ENCODE data around the gene COL5A1. TPM values are rescaled to one million over a fixed set of nuclear protein-coding genes. Genes with fewer than 3 reads are reported as not detected.

The COL5A1 gene
- total RNA-seq, 1 donor from 2014 or later: not detected

GRCh38 chr9:134716067-134716466 lies 74.5 kb downstream of the COL5A1 start:
- intact Hi-C loops (cut with micrococcal nuclease): no loop called here
- Mint-ChIP-seq H3K9me3 (peaks cover 15% of the 10 kb centered on the region), H3K4me1 (no peaks in the 10 kb centered on the region), H3K4me3 (no peak overlapping the region), H3K27me3 (no peaks in the 10 kb centered on the region), H3K36me3 (ENCODE audit: low read depth) (no peaks in the 10 kb centered on the region), H3K27ac (no peak overlapping the region)
- no peak for DNase-seq

GRCh38 chr9:134717056-134717455 lies 75.5 kb downstream of the COL5A1 start:
- intact Hi-C loops (cut with micrococcal nuclease): no loop called here
- H3K36me3 Mint-ChIP-seq (ENCODE audit: low read depth): no peaks in the 10 kb centered on the region
- DNase-seq: no peak
- no peak overlapping the region for H3K27ac Mint-ChIP-seq
- peaks cover 15% of the 10 kb centered on the region for H3K9me3 Mint-ChIP-seq
- no peaks in the 10 kb centered on the region for H3K27me3 Mint-ChIP-seq
- H3K4me1 Mint-ChIP-seq: no peaks in the 10 kb centered on the region
- no peak overlapping the region for H3K4me3 Mint-ChIP-seq

- peaks cover 3% of the 10 kb centered on the region for H3K27me3 Mint-ChIP-seq
- H3K27ac Mint-ChIP-seq: no peak overlapping the region
- H3K4me1 Mint-ChIP-seq: no peaks in the 10 kb centered on the region
- DNase-seq: no peak
- H3K36me3 Mint-ChIP-seq (ENCODE audit: low read depth): no peaks in the 10 kb centered on the region
- no peak overlapping the region for H3K4me3 Mint-ChIP-seq
- intact Hi-C loops (cut with micrococcal nuclease): no loop called here
- H3K9me3 Mint-ChIP-seq: peaks cover 13% of the 10 kb centered on the region
Measured at GRCh38 chr9:134717924-134718645, 76.5 kb downstream of the COL5A1 start.

GRCh38 chr9:134719331-134719730 lies 77.7 kb downstream of the COL5A1 start:
- Mint-ChIP-seq H3K9me3 (peaks cover 6% of the 10 kb centered on the region), H3K4me3 (no peak overlapping the region), H3K36me3 (ENCODE audit: low read depth) (no peaks in the 10 kb centered on the region), H3K4me1 (no peaks in the 10 kb centered on the region), H3K27me3 (peaks cover 3% of the 10 kb centered on the region), H3K27ac (no peak overlapping the region)
- intact Hi-C loops (cut with micrococcal nuclease): no loop called here
- no peak for DNase-seq

- no peaks in the 10 kb centered on the region for H3K36me3 Mint-ChIP-seq (ENCODE audit: low read depth)
- intact Hi-C loops (cut with micrococcal nuclease): no loop called here
Measured at GRCh38 chr9:134720136-134720753, 78.6 kb downstream of the COL5A1 start.

GRCh38 chr9:134720796-134721195 lies 79.2 kb downstream of the COL5A1 start:
- DNase-seq: no peak
- H3K27ac Mint-ChIP-seq: no peak overlapping the region
- peaks cover 6% of the 10 kb centered on the region for H3K4me1 Mint-ChIP-seq
- H3K4me3 Mint-ChIP-seq: no peak overlapping the region
- H3K27me3 Mint-ChIP-seq: peaks cover 3% of the 10 kb centered on the region
- no peaks in the 10 kb centered on the region for H3K9me3 Mint-ChIP-seq
- H3K36me3 Mint-ChIP-seq (ENCODE audit: low read depth): no peaks in the 10 kb centered on the region
- intact Hi-C loops (cut with micrococcal nuclease): no loop called here

More at GRCh38 chr9:134720136-134720753, 78.6 kb downstream of the COL5A1 start:
- Mint-ChIP-seq H3K4me1 (peaks cover under 1% of the 10 kb centered on the region), H3K27ac (no peak overlapping the region), H3K9me3 (no peaks in the 10 kb centered on the region), H3K4me3 (no peak overlapping the region), H3K27me3 (peaks cover 3% of the 10 kb centered on the region)
- DNase-seq: no peak

DNA sequence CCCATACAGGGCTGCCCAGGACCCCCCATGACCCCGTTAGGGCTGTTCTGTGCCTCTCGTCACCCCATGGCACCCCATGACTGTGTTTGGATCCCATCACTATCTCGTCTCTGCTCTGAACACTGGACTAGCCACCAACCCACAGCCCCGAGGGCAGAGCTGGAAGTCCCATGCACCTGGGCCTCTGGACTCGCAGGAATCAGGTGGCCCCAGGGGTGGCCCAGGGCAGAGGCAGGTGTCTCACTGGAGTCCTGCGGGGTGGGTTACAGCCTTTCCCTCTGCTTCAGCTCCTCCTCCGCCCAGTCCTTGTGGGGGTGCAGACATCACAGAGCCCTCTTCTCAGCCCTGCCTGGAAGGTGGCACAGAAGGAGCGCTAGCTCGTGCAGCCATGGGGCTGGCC lies 79.7 kb downstream of the COL5A1 start:
- no peaks in the 10 kb centered on the region for H3K9me3 Mint-ChIP-seq
- peaks cover 8% of the 10 kb centered on the region for H3K4me1 Mint-ChIP-seq
- intact Hi-C loops (cut with micrococcal nuclease): no loop called here
- H3K27ac Mint-ChIP-seq: no peak overlapping the region
- no peaks in the 10 kb centered on the region for H3K36me3 Mint-ChIP-seq (ENCODE audit: low read depth)
- peaks cover 3% of the 10 kb centered on the region for H3K27me3 Mint-ChIP-seq
- DNase-seq: no peak
- no peak overlapping the region for H3K4me3 Mint-ChIP-seq

DNA sequence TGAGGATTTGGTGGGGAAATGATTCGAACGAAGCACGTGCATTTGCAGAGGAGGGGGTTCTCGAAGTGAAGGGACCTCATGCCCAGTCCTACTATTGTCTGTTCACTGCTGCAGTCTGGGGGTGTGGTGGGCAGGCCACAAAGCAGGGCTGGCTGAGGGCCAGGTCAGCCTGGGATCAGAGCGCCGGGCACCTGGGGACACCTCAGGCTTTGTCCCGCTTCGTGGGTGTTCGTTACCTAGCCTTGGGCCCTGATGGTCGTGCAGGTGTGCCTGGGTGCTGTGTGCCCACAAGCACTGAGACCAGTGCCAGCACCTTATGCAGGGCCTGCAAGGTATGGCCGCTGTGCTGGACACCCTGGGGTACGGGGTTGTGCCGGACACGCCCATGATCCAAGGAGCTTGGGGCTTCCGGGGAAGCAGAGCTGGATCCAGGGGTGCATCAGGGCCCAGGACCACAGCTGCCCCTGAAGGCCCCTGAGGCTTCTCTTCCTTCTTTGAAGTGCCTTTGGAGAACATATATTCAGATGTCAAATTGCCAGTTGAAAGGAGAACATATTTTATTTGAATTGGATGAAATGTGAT lies 80.6 kb downstream of the COL5A1 start:
- Mint-ChIP-seq H3K4me3 (no peak overlapping the region), H3K36me3 (ENCODE audit: low read depth) (no peaks in the 10 kb centered on the region), H3K9me3 (no peaks in the 10 kb centered on the region), H3K4me1 (peaks cover 8% of the 10 kb centered on the region), H3K27ac (no peak overlapping the region), H3K27me3 (peaks cover 3% of the 10 kb centered on the region)
- intact Hi-C loops (cut with micrococcal nuclease): no loop called here
- no peak for DNase-seq

- H3K4me3 Mint-ChIP-seq: no peak overlapping the region
- no peak overlapping the region for H3K27ac Mint-ChIP-seq
- DNase-seq: no peak
- no peaks in the 10 kb centered on the region for H3K9me3 Mint-ChIP-seq
- H3K36me3 Mint-ChIP-seq (ENCODE audit: low read depth): no peaks in the 10 kb centered on the region
- peaks cover 3% of the 10 kb centered on the region for H3K27me3 Mint-ChIP-seq
- H3K4me1 Mint-ChIP-seq: peaks cover 8% of the 10 kb centered on the region
- intact Hi-C loops (cut with micrococcal nuclease): no loop called here
Measured at GRCh38 chr9:134723037-134723436, 81.4 kb downstream of the COL5A1 start.

DNA sequence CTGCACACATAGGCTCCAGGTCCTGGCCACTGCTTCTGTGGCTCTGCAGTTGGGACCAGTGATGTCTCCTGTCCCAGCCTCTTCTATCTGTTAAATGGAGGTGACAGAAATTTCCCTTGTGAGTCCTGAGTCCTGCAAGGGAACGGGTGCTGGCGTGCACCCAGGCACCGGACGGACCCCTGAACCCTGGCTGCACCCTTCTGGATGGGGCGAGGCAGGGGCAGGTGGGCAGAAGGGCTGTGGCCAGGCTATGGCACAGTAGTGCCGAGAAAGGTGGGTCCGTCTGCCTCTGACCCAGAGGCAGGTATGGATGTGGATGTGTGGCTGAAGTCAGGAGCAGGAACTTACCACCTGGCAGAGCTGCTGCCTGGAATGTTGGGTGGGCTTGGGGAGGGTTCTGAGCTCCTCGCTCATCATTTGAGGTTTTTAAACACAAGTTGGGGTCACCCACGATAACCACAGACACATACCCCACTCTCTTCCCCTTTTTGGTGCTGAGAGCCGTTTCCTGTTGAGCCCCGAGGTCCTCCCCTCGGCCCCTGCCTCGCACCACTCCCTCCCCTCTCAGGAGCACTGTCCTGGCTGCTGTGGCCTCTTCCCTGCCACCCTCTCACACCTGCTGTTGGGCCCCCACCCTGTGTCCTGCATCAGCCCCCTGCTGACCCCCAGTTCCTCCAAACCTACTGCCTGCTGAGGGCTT lies 82.0 kb downstream of the COL5A1 start:
- Mint-ChIP-seq H3K27me3 (peaks cover 3% of the 10 kb centered on the region), H3K4me3 (no peak overlapping the region), H3K9me3 (no peaks in the 10 kb centered on the region), H3K36me3 (ENCODE audit: low read depth) (no peaks in the 10 kb centered on the region), H3K27ac (no peak overlapping the region), H3K4me1 (peaks cover 8% of the 10 kb centered on the region)
- DNase-seq: no peak
- intact Hi-C loops (cut with micrococcal nuclease): no loop called here

- intact Hi-C loops (cut with micrococcal nuclease): no loop called here
- Mint-ChIP-seq H3K4me3 (no peak overlapping the region), H3K9me3 (peaks cover 3% of the 10 kb centered on the region), H3K4me1 (peaks cover 8% of the 10 kb centered on the region), H3K27me3 (peaks cover 3% of the 10 kb centered on the region), H3K36me3 (ENCODE audit: low read depth) (no peaks in the 10 kb centered on the region), H3K27ac (no peak overlapping the region)
- DNase-seq: no peak
Measured at GRCh38 chr9:134724202-134724911, 82.8 kb downstream of the COL5A1 start.

DNA sequence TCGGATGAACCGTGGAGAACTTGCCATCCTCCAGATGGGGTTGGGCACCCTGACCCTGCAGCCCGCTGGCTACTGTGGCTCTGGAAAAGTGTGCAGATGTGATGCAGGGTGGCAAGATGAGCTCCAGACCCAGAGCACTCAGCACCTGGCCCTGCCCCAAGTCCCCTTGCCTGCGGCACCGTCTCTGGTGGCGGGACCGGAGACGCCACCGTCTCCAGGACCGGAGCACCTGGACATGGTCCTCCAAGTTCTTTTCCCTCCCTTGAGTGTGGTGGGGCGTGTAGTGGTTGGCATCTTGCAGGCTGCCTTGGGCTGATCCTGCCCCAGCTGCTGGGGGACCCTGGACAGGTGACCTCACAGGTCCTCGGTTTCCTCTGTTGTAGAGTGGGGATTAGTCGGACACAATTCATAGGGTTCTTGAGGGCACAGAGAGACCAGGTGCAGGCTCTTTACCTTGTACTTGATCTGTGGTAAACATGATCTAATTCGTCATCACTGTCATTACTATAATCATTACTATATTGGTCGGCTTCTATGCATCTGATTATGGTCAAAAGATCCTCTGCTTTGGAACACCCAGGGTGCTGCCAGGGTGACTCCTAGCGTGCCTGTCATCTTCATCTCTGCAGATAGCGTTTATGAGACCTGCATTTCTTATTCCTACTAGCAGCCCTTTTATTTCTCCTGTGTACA lies 83.5 kb downstream of the COL5A1 start:
- no peak for DNase-seq
- Mint-ChIP-seq H3K36me3 (ENCODE audit: low read depth) (no peaks in the 10 kb centered on the region), H3K27me3 (peaks cover 3% of the 10 kb centered on the region), H3K4me3 (no peak overlapping the region), H3K27ac (no peak overlapping the region), H3K4me1 (peaks cover 8% of the 10 kb centered on the region), H3K9me3 (peaks cover 3% of the 10 kb centered on the region)
- intact Hi-C loops (cut with micrococcal nuclease): no loop called here

- peaks cover 3% of the 10 kb centered on the region for H3K9me3 Mint-ChIP-seq
- intact Hi-C loops (cut with micrococcal nuclease): no loop called here
- no peak for DNase-seq
- no peaks in the 10 kb centered on the region for H3K36me3 Mint-ChIP-seq (ENCODE audit: low read depth)
- H3K4me1 Mint-ChIP-seq: peaks cover 8% of the 10 kb centered on the region
- no peak overlapping the region for H3K4me3 Mint-ChIP-seq
- no peak overlapping the region for H3K27ac Mint-ChIP-seq
- peaks cover 3% of the 10 kb centered on the region for H3K27me3 Mint-ChIP-seq
Measured at GRCh38 chr9:134725605-134725940, 84.0 kb downstream of the COL5A1 start.

Measured in activated CD4-positive, alpha-beta T cell treated with anti-CD3 and anti-CD28 coated beads, Interleukin-2, amount 10 ng/mL, durations not matched to agents 24 days and 14 days (primary cell).